NOMO-1 (cell line): Measurements from ENCODE around the gene ZNF35.
A peak's percentile ranks its signal among the peaks of the same experiment; 100 is the strongest.

Experiments used
- DNase-seq, 2 experiments: peaks; one replicate each; lab custom pipeline; 2025; ENCODE audit not compliant: unreplicated experiment in 2 of 2; lab: John Stamatoyannopoulos, UW

The ZNF35 gene

DNA sequence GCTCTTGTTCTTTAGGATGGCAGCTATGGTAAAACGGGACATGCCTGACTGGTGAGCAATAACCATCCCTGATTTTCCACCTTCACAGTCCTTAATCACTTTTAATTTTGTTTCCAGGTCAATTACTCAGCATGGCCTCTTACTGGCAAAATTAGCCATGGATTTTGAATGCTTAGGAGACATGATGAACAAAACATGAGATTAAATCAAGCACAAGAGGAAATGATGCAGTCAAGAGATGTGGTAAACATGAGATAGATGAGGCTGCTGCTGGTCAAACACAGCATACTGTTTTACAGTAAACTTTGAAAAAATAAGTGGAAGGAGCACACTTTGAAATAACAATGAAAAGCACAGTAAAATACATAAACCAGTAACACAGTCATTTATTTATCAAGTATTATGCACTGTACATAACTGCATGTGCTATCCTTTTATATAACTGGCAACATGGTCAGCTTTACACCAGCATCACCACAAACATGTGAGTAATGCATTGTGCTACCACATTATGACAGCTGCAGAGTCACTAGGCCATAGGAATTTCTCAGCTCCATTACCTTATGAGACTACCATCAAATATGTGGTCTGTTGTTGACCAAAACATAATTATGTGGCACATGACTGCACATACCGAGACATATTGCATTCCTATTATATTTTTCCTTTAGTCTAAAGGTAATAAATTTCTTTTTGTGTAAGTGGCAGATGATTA is 33.8 kb downstream of the ZNF35 start:
- DNase-seq = no peak

- peak; percentile 61 to 75 for DNase-seq
These were observed 36.7 kb downstream of the ZNF35 start for GRCh38 chr3:44685128-44685800.

- DNase-seq = no peak
These were observed 39.4 kb downstream of the ZNF35 start for GRCh38 chr3:44687898-44688297.
